Heart left ventricle (tissue), 16 donors: ENCODE results near the gene TUBB2B. TPM values are rescaled to one million over a fixed set of nuclear protein-coding genes. Genes with fewer than 3 reads are reported as not detected.

Experiments
- ATAC-seq, 4 donors: fragments of 200-7000 bp; cut with Tn5 transposase; one replicate each; pipeline ENCODE4 v1.9.1; 2020 to 2022; ENCODE audit warnings: moderate library complexity in 4 of 4, mild to moderate bottlenecking in 3 of 4, moderate number of reproducible peaks in 1 of 4
- DNase-seq, 5 donors: peaks; one replicate each; pipeline ENCODE4 v3.0.0-alpha.2; 2020
- H3K27ac ChIP-seq, 12 donors: fragments of 200-600 bp; sonication (generic) in 4 of 12; one replicate each; pipeline versions ENCODE4 v1.5.0 to v1.8.0; 2016 to 2022; ENCODE audit warnings: mild to moderate bottlenecking in 2 of 12
- H3K27me3 ChIP-seq, 9 donors: fragments of 200-600 bp; sonication (generic) in 2 of 9; one replicate each; pipeline versions ENCODE4 v1.5.1 to v1.8.0; 2016 to 2022; ENCODE audit warnings: mild to moderate bottlenecking in 3 of 9
- H3K36me3 ChIP-seq, 9 donors: fragments of 200-600 bp; sonication (generic) in 2 of 9; one replicate each; pipeline versions ENCODE4 v1.5.0 to v1.8.0; 2018 to 2022; ENCODE audit warnings: mild to moderate bottlenecking in 2 of 9
- H3K4me1 ChIP-seq, 12 donors: fragments of 200-600 bp; sonication (generic) in 4 of 12; one replicate each; pipeline versions ENCODE4 v1.5.0 to v1.8.0; 2016 to 2022; ENCODE audit warnings: mild to moderate bottlenecking in 3 of 12
- H3K4me3 ChIP-seq, 12 donors: fragments of 200-600 bp; sonication (generic) in 4 of 12; one replicate each; pipeline versions ENCODE4 v1.5.0 to v1.8.0; 2017 to 2022; ENCODE audit warnings: mild to moderate bottlenecking in 9 of 12, moderate library complexity in 4 of 12
- H3K9me3 ChIP-seq, 12 donors: fragments of 200-600 bp; sonication (generic) in 4 of 12; one replicate each; pipeline versions ENCODE4 v1.5.0 to v1.8.0; 2016 to 2022; ENCODE audit warnings: mild to moderate bottlenecking in 1 of 12
- POLR2A ChIP-seq, 2 donors: fragments of 450-650 bp; IDR thresholded peaks; one replicate each; pipeline ENCODE4 v1.6.1; 2017; ENCODE audit warnings: antibody characterized with exemption in 2 of 2, mild to moderate bottlenecking in 2 of 2, moderate library complexity in 2 of 2
- WGBS, 4 donors: extraction: QIAGEN DNeasy Blood & Tissue Kit in 2 of 4; methylation state at CpG; one replicate each; pipeline versions ENCODE4 v1.1.5 to v1.1.7; 2013 to 2018; 5-methylcytosine and 5-hydroxymethylcytosine counted together
- intact Hi-C, 10 donors: fragments of 100-400 bp; cut with DNase I; formaldehyde crosslinking; loops; one replicate each; pipeline versions ENCODE4 v1.11.1 to v1.14.2; 2022
- polyA plus RNA-seq, 2 donors: library from polyadenylated mRNA; stranded (reverse); fragments of 200-250 nt; gene quantifications; one replicate each; pipeline ENCODE4 v1.2.3, GENCODE V29; 2013
- total RNA-seq, 9 donors: library from RNA; depleted of rRNA in 2 of 9; stranded (reverse); fragments of >200 nt in 2 of 9; fragmentation: NEBNext Ultra II Directional in 3 of 9; extraction: Animal tissue kit (Norgen Biotek cat#: 25700) in 3 of 9; gene quantifications; one replicate each; pipeline versions ENCODE4 v1.1.0 to v1.2.4, GENCODE V29; 2016 to 2023
- TF ChIP-seq, protein P1 (sequence below), 12 donors: fragments of 200-600 bp; sonication (generic) in 4 of 12; IDR thresholded peaks; one replicate each; pipeline versions ENCODE4 v1.5.0 to v1.8.0; 2018 to 2022; ENCODE audit warnings: antibody characterized with exemption in 12 of 12, mild to moderate bottlenecking in 5 of 12
- donor health status: ischemic (EF 13 %, LVEDD 7.1; RV severe dilation, severe dysfunction).
- donor health status: healthy with polysubstance abuse.
- donor health status: DM: no; HTN: yes; CAD: no.
- donor health status: DM: no; HTN: no; CAD: no.
- donor health status: ischemic (EF 25% LVEDD 6.9; RV normal size, moderate dysfunction).
- donor health status: ischemic (EF 25% LVEDD 5.7; RV mildly dilated, moderate dysfunction).
- donor health status: healthy.
- donor health status: DM: yes; HTN: yes; CAD: no.
- donor health status: ischemic (EF 35%, LVEDD 5.7; RV mildly dilated, moderate dysfunction).
- donor health status: nonischemic (EF 11% LVEDD 7.7; RV severe dilation, severe dysfunction).
- donor health status: DM: yes; HTN: yes; CAD: no.
- donor health status: PGD.
- donor health status: ischemic (EF 29% LVEDD 5.4; RV normal size, mild dysfunction).
- donor health status: nonischemic (EF 23%, LVEDD 6.1; RV moderate dilation, normal function).

TUBB2B gene
- total and polyA plus RNA-seq, 11 donors: 0.90 to 3.4 (median 1.5) TPM

GRCh38 chr6:3209114-3210023 is 18.1 kb downstream of the TUBB2B start:
- H3K4me1 ChIP-seq: peaks cover 0 to 3% (median 0%) of the 10 kb centered on the region in 12 donors

GRCh38 chr6:3208775-3209113 is 18.7 kb downstream of the TUBB2B start:
- H3K9me3 ChIP-seq: peaks cover 0 to 9% (median 0%) of the 10 kb centered on the region in 12 donors
- H3K27me3 ChIP-seq: peaks cover 0 to 11% (median 0%) of the 10 kb centered on the region in 9 donors
- no peak overlapping the region for H3K27ac ChIP-seq
- 86 to 100% (median 94%) methylated on average over 1 of the region's 1 CpG for WGBS, 4 donors
- H3K4me3 ChIP-seq: no peak overlapping the region
- H3K4me1 ChIP-seq: peaks cover 0 to 3% (median 0%) of the 10 kb centered on the region in 12 donors
- DNase-seq: no peak
- TF ChIP-seq POLR2A (IDR thresholded peaks at IDR 0.05): no peak
- TF ChIP-seq, protein P1, sequence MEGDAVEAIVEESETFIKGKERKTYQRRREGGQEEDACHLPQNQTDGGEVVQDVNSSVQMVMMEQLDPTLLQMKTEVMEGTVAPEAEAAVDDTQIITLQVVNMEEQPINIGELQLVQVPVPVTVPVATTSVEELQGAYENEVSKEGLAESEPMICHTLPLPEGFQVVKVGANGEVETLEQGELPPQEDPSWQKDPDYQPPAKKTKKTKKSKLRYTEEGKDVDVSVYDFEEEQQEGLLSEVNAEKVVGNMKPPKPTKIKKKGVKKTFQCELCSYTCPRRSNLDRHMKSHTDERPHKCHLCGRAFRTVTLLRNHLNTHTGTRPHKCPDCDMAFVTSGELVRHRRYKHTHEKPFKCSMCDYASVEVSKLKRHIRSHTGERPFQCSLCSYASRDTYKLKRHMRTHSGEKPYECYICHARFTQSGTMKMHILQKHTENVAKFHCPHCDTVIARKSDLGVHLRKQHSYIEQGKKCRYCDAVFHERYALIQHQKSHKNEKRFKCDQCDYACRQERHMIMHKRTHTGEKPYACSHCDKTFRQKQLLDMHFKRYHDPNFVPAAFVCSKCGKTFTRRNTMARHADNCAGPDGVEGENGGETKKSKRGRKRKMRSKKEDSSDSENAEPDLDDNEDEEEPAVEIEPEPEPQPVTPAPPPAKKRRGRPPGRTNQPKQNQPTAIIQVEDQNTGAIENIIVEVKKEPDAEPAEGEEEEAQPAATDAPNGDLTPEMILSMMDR (IDR thresholded peaks at IDR 0.05): no peak
- ATAC-seq: no peak
- no peaks in the 10 kb centered on the region for H3K36me3 ChIP-seq
- intact Hi-C loops: no loop called here

More at GRCh38 chr6:3209114-3210023, 18.1 kb downstream of the TUBB2B start:
- Histone ChIP-seq H3K9me3 (peaks cover 0 to 7% (median 0%) of the 10 kb centered on the region in 12 donors), H3K27me3 (peaks cover 0 to 11% (median 0%) of the 10 kb centered on the region in 9 donors), H3K27ac (no peak overlapping the region), H3K36me3 (no peaks in the 10 kb centered on the region), H3K4me3 (no peak overlapping the region)
- 56 to 66% (median 61%) methylated on average over 17 of the region's 17 CpGs for WGBS, 4 donors
- peak in 3 of 5 donors; percentile 27 to 61 (median 47) for DNase-seq
- intact Hi-C loops: no loop called here
- no peak for TF ChIP-seq POLR2A (IDR thresholded peaks at IDR 0.05)
- TF ChIP-seq, protein P1 (IDR thresholded peaks at IDR 0.05): peak in 1 of 12 donors; percentile 18
- ATAC-seq: peak in 3 of 4 donors; percentile 59 to 88 (median 76)

- Histone ChIP-seq H3K4me1 (peaks cover 0 to 3% (median 0%) of the 10 kb centered on the region in 12 donors), H3K27ac (no peak overlapping the region), H3K4me3 (no peak overlapping the region), H3K27me3 (peaks cover 0 to 11% (median 0%) of the 10 kb centered on the region in 9 donors), H3K36me3 (no peaks in the 10 kb centered on the region), H3K9me3 (peaks cover 0 to 9% (median 0%) of the 10 kb centered on the region in 12 donors)
- TF ChIP-seq, protein P1 (IDR thresholded peaks at IDR 0.05): no peak
- no peak for TF ChIP-seq POLR2A (IDR thresholded peaks at IDR 0.05)
- intact Hi-C loops: no loop called here
- WGBS, 4 donors: 69 to 78% (median 77%) methylated on average over 14 of the region's 14 CpGs
- no peak for DNase-seq
- ATAC-seq: no peak
These were observed 19.2 kb downstream of the TUBB2B start for GRCh38 chr6:3208098-3208774.
